ENCODE results near the gene AMACR. TPM values are rescaled to one million over a fixed set of nuclear protein-coding genes. Genes with fewer than 3 reads are reported as not detected.
"Not testable (repeated sequence)": the region's sequence is repeated elsewhere in the genome, so short reads cannot be mapped to it uniquely, and the experiment has no call there.

Gene AMACR
- total RNA-seq, 1 donor = 19.1 TPM

DNA sequence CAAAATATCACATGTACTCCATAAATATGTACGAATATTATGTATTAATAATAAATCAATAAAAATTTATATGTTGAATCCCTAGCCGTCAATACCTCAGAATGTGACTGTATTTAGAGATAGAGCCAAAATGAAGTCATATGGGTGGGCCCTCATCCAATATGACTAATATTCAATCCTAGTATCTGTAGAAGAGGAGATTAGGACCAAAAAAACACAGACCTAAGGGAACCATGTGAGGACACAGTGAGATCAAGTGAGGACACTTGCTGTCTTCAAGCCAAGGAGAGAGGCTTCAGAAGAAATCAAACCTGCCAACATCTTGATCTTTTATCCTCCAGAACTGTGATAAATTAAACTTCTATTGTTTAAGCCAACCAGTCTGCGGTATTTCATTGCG is 3.7 kb upstream of the AMACR start:
- DNase-seq (ENCODE audit: low read depth) = peak; percentile 78
- H3K4me3 ChIP-seq (ENCODE audit: low read depth, low read length) = no peak overlapping the region
- TF ChIP-seq, protein P1, sequence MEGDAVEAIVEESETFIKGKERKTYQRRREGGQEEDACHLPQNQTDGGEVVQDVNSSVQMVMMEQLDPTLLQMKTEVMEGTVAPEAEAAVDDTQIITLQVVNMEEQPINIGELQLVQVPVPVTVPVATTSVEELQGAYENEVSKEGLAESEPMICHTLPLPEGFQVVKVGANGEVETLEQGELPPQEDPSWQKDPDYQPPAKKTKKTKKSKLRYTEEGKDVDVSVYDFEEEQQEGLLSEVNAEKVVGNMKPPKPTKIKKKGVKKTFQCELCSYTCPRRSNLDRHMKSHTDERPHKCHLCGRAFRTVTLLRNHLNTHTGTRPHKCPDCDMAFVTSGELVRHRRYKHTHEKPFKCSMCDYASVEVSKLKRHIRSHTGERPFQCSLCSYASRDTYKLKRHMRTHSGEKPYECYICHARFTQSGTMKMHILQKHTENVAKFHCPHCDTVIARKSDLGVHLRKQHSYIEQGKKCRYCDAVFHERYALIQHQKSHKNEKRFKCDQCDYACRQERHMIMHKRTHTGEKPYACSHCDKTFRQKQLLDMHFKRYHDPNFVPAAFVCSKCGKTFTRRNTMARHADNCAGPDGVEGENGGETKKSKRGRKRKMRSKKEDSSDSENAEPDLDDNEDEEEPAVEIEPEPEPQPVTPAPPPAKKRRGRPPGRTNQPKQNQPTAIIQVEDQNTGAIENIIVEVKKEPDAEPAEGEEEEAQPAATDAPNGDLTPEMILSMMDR (IDR thresholded peaks at IDR 0.05; ENCODE audit: insufficient read depth, low read length) = no peak

DNA sequence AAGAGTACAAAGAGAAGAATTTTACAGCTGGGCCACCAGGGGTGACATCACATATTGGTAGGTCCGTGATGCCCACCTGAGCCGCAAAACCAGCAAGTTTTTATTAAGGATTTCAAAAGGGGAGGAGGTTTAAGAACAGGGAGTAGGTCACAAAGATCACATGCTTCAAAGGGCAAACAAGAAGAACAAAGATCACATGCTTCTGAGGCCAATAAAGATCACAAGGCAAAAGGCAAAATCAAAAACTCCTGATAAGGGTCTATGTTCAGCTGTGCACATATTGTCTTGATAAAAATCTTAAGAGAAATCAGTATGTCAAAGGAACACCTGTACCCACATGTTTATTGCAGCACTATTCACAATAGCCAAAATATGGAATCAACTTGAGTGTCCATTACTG is 2.3 kb upstream of the AMACR start:
- not testable (repeated sequence) for H3K4me3 ChIP-seq (ENCODE audit: low read depth, low read length); DNase-seq (ENCODE audit: low read depth)

DNA sequence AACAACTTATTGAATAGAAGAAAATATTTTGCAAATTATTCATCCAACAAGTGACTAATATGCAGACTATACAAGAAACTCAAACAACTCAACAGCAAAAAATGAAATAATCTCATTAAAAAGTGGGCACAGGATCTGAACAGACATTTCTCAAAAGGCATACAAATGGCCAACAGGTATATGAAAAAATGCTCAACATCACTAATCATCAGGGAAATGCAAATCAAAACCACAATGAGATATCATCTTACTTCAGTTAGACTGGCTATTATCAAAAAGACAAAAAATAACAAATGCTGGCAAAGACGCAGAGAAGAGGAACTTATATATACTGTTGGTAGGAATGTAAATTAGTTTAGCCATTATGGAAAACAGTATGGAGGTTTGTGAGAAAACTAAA is 1.8 kb upstream of the AMACR start:
- H3K4me3 ChIP-seq (ENCODE audit: low read depth, low read length) = no peak overlapping the region
- no peak for DNase-seq (ENCODE audit: low read depth)
- TF ChIP-seq, protein P1 (IDR thresholded peaks at IDR 0.05; ENCODE audit: insufficient read depth, low read length) = no peak

DNA sequence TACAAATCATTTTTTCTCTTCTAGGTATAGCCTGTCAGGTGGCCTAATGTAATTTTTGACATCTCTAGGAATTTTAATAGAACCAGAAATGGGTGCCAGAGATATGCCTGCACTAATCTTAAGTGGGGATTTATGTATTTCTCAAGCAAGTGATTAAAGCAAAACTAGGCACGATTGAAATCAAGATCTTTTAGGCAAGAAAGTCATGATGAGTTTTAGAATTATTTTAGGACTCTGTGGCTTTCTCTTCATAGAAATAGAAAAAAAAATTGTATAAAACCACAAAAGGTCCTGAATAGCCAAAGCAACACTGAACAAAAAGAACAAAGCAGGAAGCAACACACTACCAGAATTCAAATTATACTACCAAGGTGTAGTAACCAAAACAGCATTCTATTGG is 952 bp upstream of the AMACR start:
- peak; percentile 22 for DNase-seq (ENCODE audit: low read depth)
- H3K4me3 ChIP-seq (ENCODE audit: low read depth, low read length) = peak overlapping the region; percentile 81

GRCh38 chr5:34007201-34007620 is 639 bp downstream of the AMACR start:
- TF ChIP-seq, protein P1 (IDR thresholded peaks at IDR 0.05; ENCODE audit: insufficient read depth, low read length) = no peak
- DNase-seq (ENCODE audit: low read depth) = peak; percentile 22
- H3K4me3 ChIP-seq (ENCODE audit: low read depth, low read length) = peak overlapping the region; percentile 81

More for the DNA sequence above, 952 bp upstream of the AMACR start:
- TF ChIP-seq, protein P1 (IDR thresholded peaks at IDR 0.05; ENCODE audit: insufficient read depth, low read length) = no peak

DNA sequence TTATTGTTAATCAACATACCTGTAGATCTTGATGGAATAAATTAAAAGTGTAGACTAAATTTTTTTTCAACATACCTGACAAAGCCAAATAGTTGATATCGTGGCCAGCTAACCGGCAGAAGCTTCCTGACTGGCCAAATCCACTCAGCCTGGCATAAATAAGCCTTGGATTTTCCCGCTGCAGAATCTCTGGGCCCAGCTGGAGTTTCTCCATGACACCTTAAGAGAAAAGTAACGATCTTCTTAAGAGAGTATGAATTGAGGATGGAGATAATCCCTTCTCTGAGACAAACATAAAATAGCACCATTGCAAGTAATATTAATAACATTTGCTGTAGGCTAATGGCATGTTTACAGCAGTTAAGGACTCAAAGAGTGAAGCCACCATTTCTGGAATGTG is 2.2 kb downstream of the AMACR start:
- DNase-seq (ENCODE audit: low read depth) = no peak
- TF ChIP-seq, protein P1 (IDR thresholded peaks at IDR 0.05; ENCODE audit: insufficient read depth, low read length) = no peak
- no peak overlapping the region for H3K4me3 ChIP-seq (ENCODE audit: low read depth, low read length)

DNA sequence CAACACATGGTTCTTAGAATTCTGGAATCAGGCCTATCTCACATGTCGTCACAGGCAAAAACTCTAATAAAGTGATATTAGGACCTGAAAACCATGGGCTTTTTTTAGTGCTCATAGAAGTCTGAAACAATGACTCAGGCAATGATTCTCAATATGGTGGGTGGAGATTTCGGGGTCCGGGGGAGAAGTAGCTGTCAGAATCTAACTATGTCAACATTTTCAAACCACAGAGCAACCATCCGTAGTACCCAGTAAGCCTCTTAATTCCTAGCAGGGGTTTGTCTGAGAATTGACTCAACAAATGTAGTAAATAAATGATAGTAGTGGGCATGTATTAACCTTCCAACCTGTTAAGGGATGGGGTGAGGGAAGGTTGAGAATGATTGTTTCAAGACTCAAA is 2.6 kb downstream of the AMACR start:
- no peak overlapping the region for H3K4me3 ChIP-seq (ENCODE audit: low read depth, low read length)
- no peak for DNase-seq (ENCODE audit: low read depth)
- TF ChIP-seq, protein P1 (IDR thresholded peaks at IDR 0.05; ENCODE audit: insufficient read depth, low read length) = no peak

Data from fibroblast of the aortic adventitia (primary cell).